Thyroid gland (tissue), 4 donors: ENCODE results near the gene PHACTR4.
"Not testable (repeated sequence)": the region's sequence is repeated elsewhere in the genome, so short reads cannot be mapped to it uniquely, and the experiment has no call there.

Experiments
- POLR2A ChIP-seq, 2 donors: fragments of 450-650 bp; IDR thresholded peaks; one replicate each; pipeline ENCODE4 v1.6.1; 2017; ENCODE audit warnings: antibody characterized with exemption in 2 of 2, mild to moderate bottlenecking in 2 of 2, moderate library complexity in 1 of 2
- TF ChIP-seq, protein P1 (sequence below), 6 experiments: fragments of 200-600 bp in 3 of 6; fragments of 450-650 bp in 3 of 6; sonication (generic) in 3 of 6; IDR thresholded peaks; one replicate each; pipeline ENCODE4 v1.5.1; 2016 to 2019; ENCODE audit warnings: antibody characterized with exemption in 6 of 6, mild to moderate bottlenecking in 2 of 6, inconsistent platforms in 1 of 6, moderate library complexity in 1 of 6

DNA sequence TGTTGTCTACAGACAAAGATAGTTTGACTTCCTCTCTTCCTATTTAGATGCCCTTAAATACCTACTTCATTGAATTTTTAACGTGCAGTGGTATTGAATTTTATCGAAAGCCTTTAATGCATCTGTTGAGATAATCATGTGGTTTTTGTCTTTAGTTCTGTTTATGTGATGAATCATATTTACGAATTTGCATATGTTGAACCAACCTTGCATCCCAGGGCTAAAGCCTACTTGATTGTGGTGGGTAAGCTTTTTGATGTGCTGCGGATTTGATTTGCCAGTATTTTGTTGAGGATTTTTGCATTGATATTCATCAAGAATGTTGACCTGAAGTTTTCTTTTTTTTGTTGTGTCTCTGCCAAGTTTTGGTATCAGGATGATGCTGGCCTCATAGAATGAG lies 14.2 kb downstream of the PHACTR4 start:
- not testable (repeated sequence) for TF ChIP-seq POLR2A (IDR thresholded peaks at IDR 0.05)
- TF ChIP-seq, protein P1, sequence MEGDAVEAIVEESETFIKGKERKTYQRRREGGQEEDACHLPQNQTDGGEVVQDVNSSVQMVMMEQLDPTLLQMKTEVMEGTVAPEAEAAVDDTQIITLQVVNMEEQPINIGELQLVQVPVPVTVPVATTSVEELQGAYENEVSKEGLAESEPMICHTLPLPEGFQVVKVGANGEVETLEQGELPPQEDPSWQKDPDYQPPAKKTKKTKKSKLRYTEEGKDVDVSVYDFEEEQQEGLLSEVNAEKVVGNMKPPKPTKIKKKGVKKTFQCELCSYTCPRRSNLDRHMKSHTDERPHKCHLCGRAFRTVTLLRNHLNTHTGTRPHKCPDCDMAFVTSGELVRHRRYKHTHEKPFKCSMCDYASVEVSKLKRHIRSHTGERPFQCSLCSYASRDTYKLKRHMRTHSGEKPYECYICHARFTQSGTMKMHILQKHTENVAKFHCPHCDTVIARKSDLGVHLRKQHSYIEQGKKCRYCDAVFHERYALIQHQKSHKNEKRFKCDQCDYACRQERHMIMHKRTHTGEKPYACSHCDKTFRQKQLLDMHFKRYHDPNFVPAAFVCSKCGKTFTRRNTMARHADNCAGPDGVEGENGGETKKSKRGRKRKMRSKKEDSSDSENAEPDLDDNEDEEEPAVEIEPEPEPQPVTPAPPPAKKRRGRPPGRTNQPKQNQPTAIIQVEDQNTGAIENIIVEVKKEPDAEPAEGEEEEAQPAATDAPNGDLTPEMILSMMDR (IDR thresholded peaks at IDR 0.05): not testable (repeated sequence)
